Islet of Langerhans (tissue), 1 donor: ENCODE data around the gene FUT8.
"Not testable (repeated sequence)": the region's sequence is repeated elsewhere in the genome, so short reads cannot be mapped to it uniquely, and the experiment has no call there.

Experiments
- FAIRE-seq: peaks from one replicate; lab custom pipeline; 2011; peaks lifted over from hg19 to GRCh38; lab: Jason Lieb, UNC

Gene FUT8

GRCh38 chr14:65453807-65454480 is 41.4 kb downstream of the FUT8 start:
- no peak for FAIRE-seq

DNA sequence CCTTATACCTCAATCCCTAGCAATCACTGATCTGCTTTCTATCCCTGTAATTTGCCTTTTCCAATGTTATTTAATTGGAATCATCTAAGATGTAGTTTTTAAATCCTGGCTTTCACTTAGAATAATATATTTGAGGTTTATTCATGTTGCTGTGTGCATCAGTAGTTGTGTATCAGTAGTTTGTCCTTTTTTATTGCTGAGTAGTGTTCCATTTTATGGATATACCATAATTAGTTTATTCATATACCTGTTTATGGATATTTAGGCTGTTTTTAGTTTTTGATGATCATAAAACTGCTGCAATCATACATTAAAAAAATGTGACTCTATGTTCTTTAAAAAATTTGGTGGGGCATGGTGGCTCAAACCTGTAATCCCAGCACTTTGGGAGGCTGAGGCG is 43.7 kb downstream of the FUT8 start:
- FAIRE-seq, result no peak

- FAIRE-seq, result no peak
These were observed 49.2 kb downstream of the FUT8 start for GRCh38 chr14:65461730-65462129.

DNA sequence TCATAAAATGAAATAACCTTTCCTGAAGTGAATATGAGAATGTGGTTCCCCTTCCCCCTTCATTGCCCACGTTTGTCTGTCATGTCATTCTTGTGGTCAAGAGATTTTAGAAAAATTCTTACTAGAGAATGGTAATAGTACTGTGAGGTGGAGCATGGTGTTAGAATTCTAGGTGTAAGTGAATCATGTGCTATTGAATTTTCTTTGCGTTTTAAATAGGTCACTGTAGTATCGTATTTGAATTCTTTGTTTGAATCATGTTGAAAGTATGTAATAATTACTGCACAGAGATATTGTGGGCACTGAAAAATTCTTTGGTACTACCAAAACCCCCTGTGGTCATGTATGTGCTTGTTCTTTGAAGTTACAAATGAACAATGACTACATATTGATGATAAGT is 49.9 kb downstream of the FUT8 start:
- FAIRE-seq, result no peak

DNA sequence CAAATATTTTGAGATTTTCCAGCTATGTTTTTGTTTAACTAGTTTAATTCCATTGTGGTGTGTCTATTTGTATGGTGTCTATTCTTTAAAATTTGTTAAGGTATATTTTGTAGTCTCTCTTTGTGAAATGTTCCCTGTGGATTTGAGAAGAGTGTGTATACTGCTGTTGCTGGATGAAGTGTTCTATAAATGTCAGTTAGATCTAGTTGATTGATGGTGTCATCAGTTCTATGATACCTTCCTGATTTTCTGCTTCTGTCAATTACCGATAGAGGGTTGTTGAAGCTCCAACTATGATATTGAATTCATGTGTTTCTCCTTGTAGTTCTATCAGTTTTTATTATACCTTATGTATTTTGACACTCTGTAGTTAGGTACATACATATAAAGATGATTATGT is 53.1 kb downstream of the FUT8 start:
- no peak for FAIRE-seq

- not testable (repeated sequence) for FAIRE-seq
These were observed 55.4 kb downstream of the FUT8 start for GRCh38 chr14:65467926-65468325.

DNA sequence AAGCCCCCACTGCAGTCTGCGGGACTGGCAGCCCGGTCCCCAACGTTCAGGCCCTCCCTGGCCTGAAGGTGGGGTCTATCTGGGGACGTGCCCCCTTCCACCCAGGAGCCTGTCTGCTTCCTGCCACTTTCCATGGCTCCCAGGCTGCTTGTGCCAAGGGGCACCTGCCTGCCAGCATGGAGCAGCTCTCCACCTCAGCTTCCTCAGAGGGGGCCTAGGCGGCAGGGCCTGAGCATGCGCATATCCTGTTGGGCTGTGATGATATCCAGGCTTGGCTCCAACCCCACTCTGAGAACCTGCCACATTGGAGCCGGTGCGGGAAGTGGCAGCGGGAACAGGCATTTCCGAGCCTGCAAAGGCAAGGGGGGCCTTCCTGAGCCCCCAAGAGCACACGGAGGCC is 57.4 kb downstream of the FUT8 start:
- no peak for FAIRE-seq

DNA sequence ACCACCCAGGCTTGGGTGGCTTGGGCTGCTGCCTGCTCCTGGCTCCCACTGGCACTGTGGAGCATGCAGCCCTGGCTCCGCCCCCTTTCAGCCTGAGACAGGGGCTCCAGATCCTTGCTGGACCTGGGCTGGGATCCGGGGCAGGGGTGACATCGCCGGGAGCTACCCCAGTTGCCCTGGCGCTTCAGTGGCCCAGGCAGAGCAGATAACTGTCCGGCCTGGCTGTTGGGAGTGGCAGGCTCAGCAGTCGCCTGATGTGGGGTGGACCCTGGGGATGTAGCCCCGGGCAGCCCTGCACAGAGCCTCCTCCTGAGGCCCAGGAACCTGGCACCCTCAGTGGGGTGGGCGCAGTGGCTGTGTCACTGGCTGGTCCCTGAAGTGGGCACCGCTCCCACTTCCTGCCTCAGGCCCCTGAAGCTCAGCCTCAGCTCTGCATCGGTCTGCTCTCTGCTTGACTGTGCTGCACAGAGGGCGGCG is 57.9 kb downstream of the FUT8 start:
- no peak for FAIRE-seq

GRCh38 chr14:65471038-65471878 is 58.7 kb downstream of the FUT8 start:
- FAIRE-seq, result no peak

DNA sequence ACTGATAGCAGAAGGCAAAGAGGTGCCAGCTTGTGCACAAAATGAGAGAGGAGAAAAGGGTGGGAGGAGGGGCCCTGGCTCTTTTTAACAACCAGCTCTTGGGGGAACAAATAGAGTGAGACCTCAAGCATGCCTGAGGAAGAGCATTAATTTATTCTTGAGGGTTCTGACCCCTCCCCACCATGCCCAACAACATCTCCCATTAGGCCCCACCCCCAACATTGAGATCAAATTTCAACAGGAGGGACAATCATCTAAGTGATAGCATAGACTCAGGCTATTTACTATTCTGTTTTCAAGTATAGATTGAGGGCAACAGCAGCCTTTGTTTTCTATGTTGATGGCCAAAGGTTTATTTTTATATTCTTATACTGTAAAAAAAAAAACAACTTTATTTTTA is 59.7 kb downstream of the FUT8 start:
- no peak for FAIRE-seq

DNA sequence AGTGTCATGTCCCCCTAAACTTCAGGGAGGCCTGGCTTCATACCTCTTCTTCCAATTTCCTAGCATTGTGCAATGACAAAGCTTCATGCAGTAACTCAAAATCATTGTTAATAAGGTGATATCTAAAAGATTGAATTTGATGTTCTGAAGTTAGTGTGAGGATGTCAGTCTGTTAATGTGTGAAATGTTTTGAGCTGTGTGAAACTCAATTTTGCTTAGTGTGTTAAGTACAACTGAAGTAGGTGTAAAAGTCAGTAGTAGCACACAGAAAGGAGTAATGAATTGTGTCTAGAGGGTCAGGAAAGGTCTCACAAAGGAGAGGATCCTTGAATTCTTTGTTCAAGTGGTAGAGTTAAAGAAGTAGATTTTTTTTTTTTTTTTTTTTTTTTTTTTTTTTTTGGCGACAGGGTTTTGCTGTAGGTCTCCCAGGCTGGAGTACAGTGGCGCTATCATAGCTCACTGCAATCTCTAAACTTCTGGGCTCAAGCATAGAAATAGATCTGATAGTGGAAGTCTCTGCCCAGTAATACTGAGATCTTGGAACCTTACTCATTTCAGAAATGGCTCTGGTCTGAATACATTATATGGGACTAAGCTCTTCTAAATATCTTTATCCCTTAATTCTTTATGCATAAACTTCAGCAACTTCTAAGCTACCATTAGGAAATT is 63.9 kb downstream of the FUT8 start:
- no peak for FAIRE-seq

GRCh38 chr14:65476942-65477318 is 64.4 kb downstream of the FUT8 start:
- FAIRE-seq, result no peak

- FAIRE-seq, result no peak
These were observed 65.5 kb downstream of the FUT8 start for GRCh38 chr14:65478017-65478416.

DNA sequence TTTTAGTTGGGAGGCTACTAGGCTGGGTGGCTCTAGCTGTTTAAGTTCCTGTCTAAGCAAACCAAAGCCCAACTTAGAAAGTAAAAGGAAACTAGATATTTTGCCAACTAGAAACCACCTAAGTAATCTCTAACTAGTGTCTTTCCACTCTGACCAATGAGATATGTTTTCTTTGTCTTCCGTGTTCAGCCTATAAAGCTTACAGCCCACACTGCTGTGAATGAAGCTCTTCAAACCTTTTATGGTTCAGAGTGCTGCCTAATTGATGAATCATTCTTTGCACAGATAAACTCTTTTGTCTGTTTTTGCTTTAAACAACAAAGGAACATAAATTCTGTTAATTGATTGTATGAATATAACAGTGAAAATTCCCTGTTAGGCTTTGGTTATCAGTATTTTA is 66.1 kb downstream of the FUT8 start:
- FAIRE-seq, result no peak

GRCh38 chr14:65479386-65479785 is 66.9 kb downstream of the FUT8 start:
- FAIRE-seq, result no peak

GRCh38 chr14:65482757-65483438 is 70.4 kb downstream of the FUT8 start:
- no peak for FAIRE-seq

GRCh38 chr14:65483647-65484046 is 71.1 kb downstream of the FUT8 start:
- no peak for FAIRE-seq

DNA sequence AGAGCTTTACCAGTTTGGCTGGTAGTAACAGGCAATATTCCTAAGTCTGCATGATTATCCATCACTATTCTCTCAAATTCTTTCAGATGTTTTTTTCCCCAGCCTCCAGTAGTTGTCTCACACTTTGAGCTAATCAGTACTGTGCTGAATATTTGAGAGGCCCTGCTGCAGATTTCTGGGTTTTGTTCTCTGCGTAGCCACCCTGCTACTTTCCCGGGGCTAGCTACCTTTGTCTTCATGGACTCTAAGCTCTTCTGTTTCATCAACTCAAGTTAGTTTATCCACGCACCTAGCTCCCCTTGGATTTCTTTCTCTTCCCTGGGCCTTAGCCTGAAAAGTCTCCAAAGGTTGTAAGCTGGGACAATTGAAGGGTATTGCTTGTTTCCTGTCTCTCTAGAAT is 73.0 kb downstream of the FUT8 start:
- FAIRE-seq, result no peak

GRCh38 chr14:65486863-65487262 is 74.3 kb downstream of the FUT8 start:
- no peak for FAIRE-seq

- FAIRE-seq, result no peak
These were observed 75.4 kb downstream of the FUT8 start for GRCh38 chr14:65487783-65488494.

GRCh38 chr14:65491274-65491673 is 78.7 kb downstream of the FUT8 start:
- FAIRE-seq, result peak; percentile 30

DNA sequence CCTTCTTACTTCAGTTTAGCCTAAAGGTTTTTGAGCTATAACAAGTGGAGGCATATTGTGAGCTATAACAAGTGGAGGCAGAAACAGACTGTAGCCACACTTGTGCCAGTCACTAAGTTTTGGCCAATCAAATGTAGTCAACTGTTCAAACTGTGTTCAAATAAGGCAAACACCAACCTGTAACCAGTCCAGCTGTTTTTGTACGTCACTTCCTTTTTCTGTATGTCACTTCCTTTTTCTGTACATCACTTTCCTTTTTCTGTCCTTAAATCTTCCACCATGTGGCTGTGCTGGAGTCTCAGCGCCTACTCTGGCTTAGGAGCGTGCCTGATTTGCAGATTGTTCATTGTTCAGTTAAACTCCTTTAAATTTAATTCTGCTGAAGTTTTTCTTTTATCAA is 79.7 kb downstream of the FUT8 start:
- no peak for FAIRE-seq
